Measurements from ENCODE around the gene MYO5C.
A peak's percentile ranks its signal among the peaks of the same experiment; 100 is the strongest.

The MYO5C gene
- total RNA-seq = 0.42 to 4.0 (median 1.1) reads per million in 9 experiments

GRCh38 chr15:52295421-52296001 is at the start of gene MYO5C:
Gene MYO5C (minus strand): TSS chr15:52295804. CDS start chr15:52295636, 168 bp downstream.
- H3K36me3 Mint-ChIP-seq (ENCODE audit: insufficient read depth) = peaks cover 6% of the 10 kb centered on the region
- H3K9me3 Mint-ChIP-seq = no peaks in the 10 kb centered on the region
- DNase-seq = no peak
- peaks cover 31 to 36% of the 10 kb centered on the region in 2 donors for H3K27me3 Mint-ChIP-seq
- peaks cover 0 to 3% of the 10 kb centered on the region in 2 donors for H3K4me1 Mint-ChIP-seq (ENCODE audit: low read depth in 2 of 2)
- peak within 1 kb of the TSS; percentile 40 to 53 for H3K4me3 Mint-ChIP-seq
- ATAC-seq (replicated peaks) = peak; percentile 16
- no peak within 1 kb of the TSS for H3K27ac Mint-ChIP-seq

GRCh38 chr15:52344592-52344991 is 49.0 kb upstream of the MYO5C start:
- ATAC-seq (replicated peaks) (no peak), DNase-seq (no peak)
- Mint-ChIP-seq H3K27ac (no peak overlapping the region), H3K36me3 (ENCODE audit: insufficient read depth) (peaks cover 46% of the 10 kb centered on the region), H3K4me1 (ENCODE audit: low read depth in 2 of 2) (peaks cover 0 to 1% of the 10 kb centered on the region in 2 donors), H3K27me3 (no peaks in the 10 kb centered on the region), H3K9me3 (no peaks in the 10 kb centered on the region), H3K4me3 (no peak overlapping the region)

- peaks cover 0 to 1% of the 10 kb centered on the region in 2 donors for H3K4me1 Mint-ChIP-seq (ENCODE audit: low read depth in 2 of 2)
- H3K4me3 Mint-ChIP-seq = no peak overlapping the region
- H3K9me3 Mint-ChIP-seq = no peaks in the 10 kb centered on the region
- H3K27ac Mint-ChIP-seq = no peak overlapping the region
- ATAC-seq (replicated peaks) (no peak), DNase-seq (no peak)
- H3K27me3 Mint-ChIP-seq = no peaks in the 10 kb centered on the region
- H3K36me3 Mint-ChIP-seq (ENCODE audit: insufficient read depth) = peaks cover 41% of the 10 kb centered on the region
Observed at GRCh38 chr15:52343831-52344230, 48.2 kb upstream of the MYO5C start.

GRCh38 chr15:52340093-52340492 is 44.5 kb upstream of the MYO5C start:
- H3K4me3 Mint-ChIP-seq = no peak overlapping the region
- no peaks in the 10 kb centered on the region for H3K4me1 Mint-ChIP-seq (ENCODE audit: low read depth in 2 of 2)
- H3K9me3 Mint-ChIP-seq = no peaks in the 10 kb centered on the region
- peaks cover 33% of the 10 kb centered on the region for H3K36me3 Mint-ChIP-seq (ENCODE audit: insufficient read depth)
- peak overlapping the region; percentile 65 to 79 for H3K27ac Mint-ChIP-seq
- ATAC-seq (replicated peaks) = no peak
- DNase-seq = no peak
- H3K27me3 Mint-ChIP-seq = no peaks in the 10 kb centered on the region

- peaks cover 32% of the 10 kb centered on the region for H3K36me3 Mint-ChIP-seq (ENCODE audit: insufficient read depth)
- H3K27me3 Mint-ChIP-seq = no peaks in the 10 kb centered on the region
- no peak overlapping the region for H3K4me3 Mint-ChIP-seq
- no peak for ATAC-seq (replicated peaks)
- DNase-seq = no peak
- H3K9me3 Mint-ChIP-seq = no peaks in the 10 kb centered on the region
- H3K4me1 Mint-ChIP-seq (ENCODE audit: low read depth in 2 of 2) = no peaks in the 10 kb centered on the region
- no peak overlapping the region for H3K27ac Mint-ChIP-seq
Observed at GRCh38 chr15:52338891-52339290, 43.3 kb upstream of the MYO5C start.

GRCh38 chr15:52338058-52338457 is 42.5 kb upstream of the MYO5C start:
- no peak for ATAC-seq (replicated peaks)
- DNase-seq = no peak
- Mint-ChIP-seq H3K9me3 (no peaks in the 10 kb centered on the region), H3K27me3 (no peaks in the 10 kb centered on the region), H3K4me3 (no peak overlapping the region), H3K36me3 (ENCODE audit: insufficient read depth) (peaks cover 32% of the 10 kb centered on the region), H3K27ac (peak overlapping the region in 1 of 2 donors; percentile 34), H3K4me1 (ENCODE audit: low read depth in 2 of 2) (peaks cover 0 to under 1% of the 10 kb centered on the region in 2 donors)

- Mint-ChIP-seq H3K4me1 (ENCODE audit: low read depth in 2 of 2) (peaks cover 0 to 3% of the 10 kb centered on the region in 2 donors), H3K9me3 (no peaks in the 10 kb centered on the region), H3K27ac (peak overlapping the region in 1 of 2 donors; percentile 47), H3K4me3 (no peak overlapping the region), H3K36me3 (ENCODE audit: insufficient read depth) (peaks cover 36% of the 10 kb centered on the region), H3K27me3 (no peaks in the 10 kb centered on the region)
- no peak for ATAC-seq (replicated peaks)
- no peak for DNase-seq
Observed at GRCh38 chr15:52337198-52337853, 41.7 kb upstream of the MYO5C start.

GRCh38 chr15:52336529-52336928 is 40.9 kb upstream of the MYO5C start:
- Mint-ChIP-seq H3K27ac (peak overlapping the region in 1 of 2 donors; percentile 47), H3K4me3 (no peak overlapping the region), H3K4me1 (ENCODE audit: low read depth in 2 of 2) (peaks cover 5 to 9% of the 10 kb centered on the region in 2 donors), H3K9me3 (no peaks in the 10 kb centered on the region), H3K27me3 (no peaks in the 10 kb centered on the region), H3K36me3 (ENCODE audit: insufficient read depth) (peaks cover 29% of the 10 kb centered on the region)
- ATAC-seq (replicated peaks) (no peak), DNase-seq (no peak)

- DNase-seq = no peak
Observed at GRCh38 chr15:52334491-52335160, 39.0 kb upstream of the MYO5C start.

GRCh38 chr15:52331490-52332240 is 36.1 kb upstream of the MYO5C start:
- Mint-ChIP-seq H3K36me3 (ENCODE audit: insufficient read depth) (peaks cover 43% of the 10 kb centered on the region), H3K27me3 (no peaks in the 10 kb centered on the region), H3K4me3 (peak overlapping the region; percentile 2 to 61), H3K9me3 (no peaks in the 10 kb centered on the region), H3K4me1 (ENCODE audit: low read depth in 2 of 2) (peaks cover 10 to 14% of the 10 kb centered on the region in 2 donors), H3K27ac (peak overlapping the region; percentile 41 to 73)
- ATAC-seq (replicated peaks) (peak; percentile 99), DNase-seq (peak; percentile 29 to 46 (median 35))

More at GRCh38 chr15:52334491-52335160, 39.0 kb upstream of the MYO5C start:
- H3K36me3 Mint-ChIP-seq (ENCODE audit: insufficient read depth) = peaks cover 27% of the 10 kb centered on the region
- H3K27ac Mint-ChIP-seq = no peak overlapping the region
- no peaks in the 10 kb centered on the region for H3K27me3 Mint-ChIP-seq
- H3K4me3 Mint-ChIP-seq = no peak overlapping the region
- H3K4me1 Mint-ChIP-seq (ENCODE audit: low read depth in 2 of 2) = peaks cover 10 to 14% of the 10 kb centered on the region in 2 donors
- H3K9me3 Mint-ChIP-seq = no peaks in the 10 kb centered on the region
- ATAC-seq (replicated peaks) = no peak

GRCh38 chr15:52329987-52330386 is 34.4 kb upstream of the MYO5C start:
- no peak for DNase-seq
- no peak overlapping the region for H3K27ac Mint-ChIP-seq
- no peak for ATAC-seq (replicated peaks)
- peaks cover 52% of the 10 kb centered on the region for H3K36me3 Mint-ChIP-seq (ENCODE audit: insufficient read depth)
- peaks cover 10 to 14% of the 10 kb centered on the region in 2 donors for H3K4me1 Mint-ChIP-seq (ENCODE audit: low read depth in 2 of 2)
- H3K9me3 Mint-ChIP-seq = no peaks in the 10 kb centered on the region
- H3K4me3 Mint-ChIP-seq = no peak overlapping the region
- no peaks in the 10 kb centered on the region for H3K27me3 Mint-ChIP-seq

- no peak overlapping the region for H3K27ac Mint-ChIP-seq
Observed at GRCh38 chr15:52329150-52329549, 33.5 kb upstream of the MYO5C start.

GRCh38 chr15:52328680-52329079 is 33.1 kb upstream of the MYO5C start:
- Mint-ChIP-seq H3K4me3 (no peak overlapping the region), H3K4me1 (ENCODE audit: low read depth in 2 of 2) (peaks cover 10 to 14% of the 10 kb centered on the region in 2 donors), H3K27me3 (no peaks in the 10 kb centered on the region), H3K27ac (peak overlapping the region in 1 of 2 donors; percentile 2), H3K9me3 (no peaks in the 10 kb centered on the region), H3K36me3 (ENCODE audit: insufficient read depth) (peaks cover 55% of the 10 kb centered on the region)
- ATAC-seq (replicated peaks) (no peak), DNase-seq (no peak)

More at GRCh38 chr15:52329150-52329549, 33.5 kb upstream of the MYO5C start:
- Mint-ChIP-seq H3K27me3 (no peaks in the 10 kb centered on the region), H3K4me3 (no peak overlapping the region), H3K4me1 (ENCODE audit: low read depth in 2 of 2) (peaks cover 10 to 14% of the 10 kb centered on the region in 2 donors), H3K9me3 (no peaks in the 10 kb centered on the region), H3K36me3 (ENCODE audit: insufficient read depth) (peaks cover 50% of the 10 kb centered on the region)
- DNase-seq (no peak), ATAC-seq (replicated peaks) (no peak)

Data from effector memory CD8-positive, alpha-beta T cell (primary cell).